Heart right ventricle (tissue), 16 donors: ENCODE results near the gene TAS2R4. TPM values are rescaled to one million over a fixed set of nuclear protein-coding genes. Genes with fewer than 3 reads are reported as not detected.
"Not testable (repeated sequence)": the region's sequence is repeated elsewhere in the genome, so short reads cannot be mapped to it uniquely, and the experiment has no call there.

Experiments
- ATAC-seq, 8 donors: fragments of 200-7000 bp; cut with Tn5 transposase; one replicate each; pipeline ENCODE4 v1.9.1; 2020; ENCODE audit warnings: mild to moderate bottlenecking in 8 of 8, moderate library complexity in 8 of 8, moderate number of reproducible peaks in 1 of 8
- DNase-seq, 2 donors: peaks; one replicate each; pipeline ENCODE4 v3.0.0-alpha.2; 2020
- H3K27ac ChIP-seq, 10 donors: fragments of 200-600 bp; sonication (generic) in 2 of 10; one replicate each; pipeline versions ENCODE4 v1.5.0 to v1.8.0; 2020 to 2022; ENCODE audit warnings: mild to moderate bottlenecking in 3 of 10
- H3K27me3 ChIP-seq, 7 donors: fragments of 200-600 bp; one replicate each; pipeline ENCODE4 v1.8.0; 2021 to 2022; ENCODE audit warnings: mild to moderate bottlenecking in 2 of 7
- H3K36me3 ChIP-seq, 9 donors: fragments of 200-600 bp; sonication (generic) in 1 of 9; one replicate each; pipeline versions ENCODE4 v1.5.0 to v1.8.0; 2020 to 2022; ENCODE audit warnings: mild to moderate bottlenecking in 2 of 9
- H3K4me1 ChIP-seq, 9 donors: fragments of 200-600 bp; sonication (generic) in 1 of 9; one replicate each; pipeline versions ENCODE4 v1.5.0 to v1.8.0; 2020 to 2022; ENCODE audit warnings: mild to moderate bottlenecking in 4 of 9
- H3K4me3 ChIP-seq, 10 donors: fragments of 200-600 bp; sonication (generic) in 2 of 10; one replicate each; pipeline versions ENCODE4 v1.5.0 to v1.8.0; 2020 to 2022; ENCODE audit warnings: mild to moderate bottlenecking in 7 of 10, moderate library complexity in 2 of 10
- H3K9me3 ChIP-seq, 11 donors: fragments of 200-600 bp in 10 of 11; sonication (generic) in 2 of 11; one replicate each; pipeline versions ENCODE4 v1.5.0 to v1.8.0; 2013 to 2022; ENCODE audit warnings: mild to moderate bottlenecking in 2 of 11, control low read depth in 1 of 11, moderate library complexity in 1 of 11
- CTCF ChIP-seq, 9 donors: fragments of 200-600 bp; sonication (generic) in 2 of 9; IDR thresholded peaks; one replicate each; pipeline versions ENCODE4 v1.5.0 to v1.8.0; 2021 to 2022; ENCODE audit warnings: antibody characterized with exemption in 9 of 9, mild to moderate bottlenecking in 5 of 9, moderate library complexity in 1 of 9
- WGBS, 2 donors: extraction: QIAGEN DNeasy Blood & Tissue Kit; methylation state at CpG; one replicate each; pipeline ENCODE4 v1.1.7; 2013; ENCODE audit warnings: inconsistent platforms in 1 of 2; 5-methylcytosine and 5-hydroxymethylcytosine counted together
- intact Hi-C, 10 donors: fragments of 100-400 bp; cut with DNase I; formaldehyde crosslinking; loops; one replicate each; pipeline versions ENCODE4 v1.11.1 to v1.14.2; 2022
- polyA plus RNA-seq, 2 donors: library from polyadenylated mRNA; stranded (reverse); fragments of 200-250 nt; gene quantifications; one replicate each; pipeline ENCODE4 v1.2.3, GENCODE V29; 2013
- total RNA-seq, 10 donors: library from RNA; stranded (reverse); fragmentation: NEBNext Ultra II Directional in 3 of 10; extraction: Animal tissue kit (Norgen Biotek cat#: 25700) in 3 of 10; gene quantifications; one replicate each; pipeline versions ENCODE4 v1.2.1 to v1.2.4, GENCODE V29; 2021 to 2023
- donor health status: Arrhythmogenic right ventricular cardiomyopathy.
- donor health status: ischemic (EF 13 %, LVEDD 7.1; RV severe dilation, severe dysfunction).
- donor health status: healthy with polysubstance abuse.
- donor health status: DM: no; HTN: yes; CAD: no.
- donor health status: DM: no; HTN: no; CAD: no.
- donor health status: ischemic (EF 25% LVEDD 6.9; RV normal size, moderate dysfunction).
- donor health status: ischemic (EF 25% LVEDD 5.7; RV mildly dilated, moderate dysfunction).
- donor health status: healthy.
- donor health status: DM: yes; HTN: yes; CAD: no.
- donor health status: Ischemic cardiomyopathy.
- donor health status: ischemic (EF 35%, LVEDD 5.7; RV mildly dilated, moderate dysfunction).
- donor health status: nonischemic (EF 11% LVEDD 7.7; RV severe dilation, severe dysfunction).
- donor health status: DM: yes; HTN: yes; CAD: no.
- donor health status: PGD.
- donor health status: ischemic (EF 29% LVEDD 5.4; RV normal size, mild dysfunction).
- donor health status: nonischemic (EF 23%, LVEDD 6.1; RV moderate dilation, normal function).

TAS2R4 gene
- total and polyA plus RNA-seq, 12 donors, result 0.03 to 0.59 (median 0.23) TPM; not detected in 1

GRCh38 chr7:141744131-141744530, 32.3 kb upstream of the TAS2R4 start:
- ATAC-seq, result no peak
- Histone ChIP-seq H3K27ac (no peak overlapping the region), H3K36me3 (peaks cover 0 to 100% (median 57%) of the 10 kb centered on the region in 9 donors), H3K9me3 (no peaks in the 10 kb centered on the region), H3K4me1 (peaks cover 2 to 22% (median 12%) of the 10 kb centered on the region in 9 donors), H3K4me3 (no peak overlapping the region), H3K27me3 (no peaks in the 10 kb centered on the region)
- TF ChIP-seq CTCF (IDR thresholded peaks at IDR 0.05), result no peak
- 79 to 89% methylated on average over 2 of the region's 2 CpGs for WGBS, 2 donors
- no peak for DNase-seq
- intact Hi-C loops, result no loop called here

GRCh38 chr7:141748396-141748795, 28.1 kb upstream of the TAS2R4 start:
- intact Hi-C loops, result no loop called here
- no peaks in the 10 kb centered on the region for H3K27me3 ChIP-seq
- peaks cover 0 to 32% (median 21%) of the 10 kb centered on the region in 11 donors for H3K9me3 ChIP-seq
- H3K4me3 ChIP-seq, result no peak overlapping the region
- H3K27ac ChIP-seq, result no peak overlapping the region
- H3K4me1 ChIP-seq, result no peaks in the 10 kb centered on the region
- WGBS, 2 donors, result 91 to 98% methylated on average over 2 of the region's 2 CpGs
- H3K36me3 ChIP-seq, result peaks cover 15 to 100% (median 88%) of the 10 kb centered on the region in 9 donors
- ATAC-seq (no peak), DNase-seq (no peak)
- TF ChIP-seq CTCF (IDR thresholded peaks at IDR 0.05), result no peak

- H3K27ac ChIP-seq, intact Hi-C loops, H3K4me3 ChIP-seq, H3K27me3 ChIP-seq, H3K4me1 ChIP-seq, DNase-seq, ATAC-seq: not testable (repeated sequence)
- Histone ChIP-seq H3K9me3 (peaks cover 0 to 32% (median 21%) of the 10 kb centered on the region in 11 donors), H3K36me3 (peaks cover 12 to 100% (median 62%) of the 10 kb centered on the region in 9 donors)
- 98 to 99% methylated on average over 10 of the region's 10 CpGs for WGBS, 2 donors
Observed at GRCh38 chr7:141751904-141752303, 24.6 kb upstream of the TAS2R4 start.

- TF ChIP-seq CTCF (IDR thresholded peaks at IDR 0.05), result peak in 3 of 9 donors; percentile 15 to 29 (median 26)
- Histone ChIP-seq H3K9me3 (peaks cover 0 to 32% (median 21%) of the 10 kb centered on the region in 11 donors), H3K27me3 (no peaks in the 10 kb centered on the region), H3K27ac (no peak overlapping the region), H3K36me3 (peaks cover 12 to 100% (median 60%) of the 10 kb centered on the region in 9 donors), H3K4me3 (no peak overlapping the region), H3K4me1 (no peaks in the 10 kb centered on the region)
- no peak for ATAC-seq
- DNase-seq, result no peak
- intact Hi-C loops, result no loop called here
- WGBS, 2 donors, result 97 to 98% methylated on average over 13 of the region's 13 CpGs
Observed at GRCh38 chr7:141752634-141753033, 23.8 kb upstream of the TAS2R4 start.

DNA sequence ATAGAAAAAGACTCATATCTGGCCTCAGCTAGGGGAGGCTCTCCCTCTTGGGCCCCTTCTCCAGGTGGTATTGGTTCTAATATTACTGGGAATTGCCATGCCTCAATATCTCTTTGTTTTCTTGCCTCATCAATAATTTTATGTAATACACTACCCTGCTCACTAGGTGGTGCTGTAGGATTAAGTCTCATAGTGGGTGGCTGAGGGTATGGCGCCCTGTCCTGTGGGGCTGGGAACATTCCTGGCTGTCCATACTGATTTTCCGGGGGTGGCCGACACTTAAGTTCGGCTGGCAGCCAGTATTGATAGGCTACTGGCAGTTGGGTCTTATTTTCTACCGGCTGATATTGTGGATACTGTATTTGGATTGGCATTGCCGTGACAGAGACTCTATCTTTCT, 21.5 kb upstream of the TAS2R4 start:
- Histone ChIP-seq H3K27me3 (no peaks in the 10 kb centered on the region), H3K9me3 (peaks cover 0 to 32% (median 21%) of the 10 kb centered on the region in 11 donors), H3K4me1 (no peaks in the 10 kb centered on the region), H3K36me3 (peaks cover 12 to 99% (median 47%) of the 10 kb centered on the region in 9 donors), H3K4me3 (no peak overlapping the region), H3K27ac (no peak overlapping the region)
- intact Hi-C loops, result no loop called here
- WGBS, 2 donors, result 88 to 91% methylated on average over 6 of the region's 6 CpGs
- peak in 7 of 9 donors; percentile 29 to 51 (median 38) for TF ChIP-seq CTCF (IDR thresholded peaks at IDR 0.05)
- ATAC-seq (no peak), DNase-seq (no peak)
